HG03460 (cell line): ENCODE measurements around the gene LYSMD4.
"Not testable (repeated sequence)": the region's sequence is repeated elsewhere in the genome, so short reads cannot be mapped to it uniquely, and the experiment has no call there.

Experiments used
- ATAC-seq: cut with Tn5 transposase; IDR thresholded peaks from one replicate; pipeline ENCODE4 v1.9.1; 2021; ENCODE audit not compliant: unreplicated experiment

Gene LYSMD4

GRCh38 chr15:99733268-99734039 lies at the start of gene LYSMD4:
Gene LYSMD4, minus strand, starts transcription at chr15:99733437. Its CDS starts 1,438 bp downstream, at chr15:99731999.
- ATAC-seq: peak; percentile 99

GRCh38 chr15:99782029-99782428 lies 48.8 kb upstream of the LYSMD4 start:
- not testable (repeated sequence) for ATAC-seq

GRCh38 chr15:99777144-99777543 lies 43.9 kb upstream of the LYSMD4 start:
- ATAC-seq: no peak

GRCh38 chr15:99764522-99764921 lies 31.3 kb upstream of the LYSMD4 start:
- ATAC-seq: no peak

- ATAC-seq: no peak
Observed at GRCh38 chr15:99763827-99764226, 30.6 kb upstream of the LYSMD4 start.

GRCh38 chr15:99762288-99762687 lies 29.1 kb upstream of the LYSMD4 start:
- no peak for ATAC-seq

GRCh38 chr15:99755692-99756409 lies 22.6 kb upstream of the LYSMD4 start:
- peak; percentile 94 for ATAC-seq

GRCh38 chr15:99753066-99753465 lies 19.8 kb upstream of the LYSMD4 start:
- no peak for ATAC-seq

GRCh38 chr15:99752556-99752955 lies 19.3 kb upstream of the LYSMD4 start:
- no peak for ATAC-seq

- ATAC-seq: not testable (repeated sequence)
Observed at GRCh38 chr15:99750326-99750725, 17.1 kb upstream of the LYSMD4 start.

- no peak for ATAC-seq
Observed at GRCh38 chr15:99749386-99749785, 16.1 kb upstream of the LYSMD4 start.

GRCh38 chr15:99745370-99746086 lies 12.3 kb upstream of the LYSMD4 start:
- no peak for ATAC-seq

GRCh38 chr15:99744142-99744541 lies 10.9 kb upstream of the LYSMD4 start:
- ATAC-seq: no peak

GRCh38 chr15:99741835-99742234 lies 8.6 kb upstream of the LYSMD4 start:
- no peak for ATAC-seq

- no peak for ATAC-seq
Observed at GRCh38 chr15:99738021-99738847, 5.0 kb upstream of the LYSMD4 start.

GRCh38 chr15:99736702-99737101 lies 3.5 kb upstream of the LYSMD4 start:
- ATAC-seq: no peak

GRCh38 chr15:99735868-99736267 lies 2.6 kb upstream of the LYSMD4 start:
- no peak for ATAC-seq

- ATAC-seq: no peak
Observed at GRCh38 chr15:99734575-99734974, 1.3 kb upstream of the LYSMD4 start.

- not testable (repeated sequence) for ATAC-seq
Observed at GRCh38 chr15:99734040-99734291, 729 bp upstream of the LYSMD4 start.

- peak; percentile 22 for ATAC-seq
Observed at GRCh38 chr15:99732751-99733267, 428 bp downstream of the LYSMD4 start.
